ENCODE results near the gene DNAJC15. TPM values are rescaled to one million over a fixed set of nuclear protein-coding genes. Genes with fewer than 3 reads are reported as not detected.

DNAJC15 gene
- total RNA-seq, 4 donors from 2014 or later = 9.3 to 21.6 (median 12.7) TPM

- Histone ChIP-seq H3K4me1 (peaks cover 0 to 8% (median 3%) of the 10 kb centered on the region in 3 donors), H3K27ac (no peak overlapping the region), H3K9me3 (no peaks in the 10 kb centered on the region), H3K36me3 (no peaks in the 10 kb centered on the region), H3K4me3 (no peak overlapping the region), H3K27me3 (no peaks in the 10 kb centered on the region)
- ATAC-seq = no peak
- WGBS, 2 donors (ENCODE audit: low coverage in 1 of 2) = 50 to 79% methylated on average over 3 to 4 of the region's 4 CpGs
- TF ChIP-seq EP300 (IDR thresholded peaks at IDR 0.05) = no peak
- no peak for TF ChIP-seq POLR2A (IDR thresholded peaks at IDR 0.05)
- TF ChIP-seq POLR2AphosphoS5 (IDR thresholded peaks at IDR 0.05) = no peak
- no peak for TF ChIP-seq CTCF (IDR thresholded peaks at IDR 0.05)
Measured at GRCh38 chr13:43126420-43126819, 103.0 kb downstream of the DNAJC15 start.

DNA sequence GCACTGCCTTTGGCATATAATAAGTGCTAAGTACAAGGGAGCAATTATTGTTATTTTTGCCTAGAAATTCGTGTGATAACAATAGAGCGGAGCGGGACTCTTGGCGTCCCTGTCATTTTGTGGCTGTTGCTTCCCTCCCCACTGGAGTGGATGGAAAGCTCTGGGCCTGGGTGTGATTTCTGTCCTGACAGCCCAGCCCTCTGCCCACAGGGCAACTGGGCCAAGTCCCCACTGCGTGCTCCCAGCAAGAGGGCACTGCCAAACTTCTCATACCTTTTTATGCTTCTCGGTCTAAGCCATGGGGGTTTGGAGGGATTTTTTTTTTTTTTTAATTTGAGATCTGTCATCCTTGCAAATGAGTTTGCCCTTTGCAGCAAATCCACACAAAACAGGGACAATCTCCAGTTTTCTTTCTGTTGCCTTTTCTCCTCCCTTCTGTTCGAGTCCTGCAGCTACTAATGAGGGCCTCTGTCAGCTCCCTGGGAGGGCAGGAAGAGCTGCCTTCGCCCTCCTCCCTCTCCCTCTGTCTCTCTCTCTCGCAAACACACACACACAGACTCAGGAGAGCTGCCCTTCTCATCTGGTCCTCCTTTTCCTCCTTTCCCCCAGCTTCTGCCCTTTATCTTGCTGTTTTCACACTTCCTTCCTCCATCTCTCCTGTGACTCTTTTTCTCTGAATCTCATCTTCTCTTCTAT, 103.9 kb downstream of the DNAJC15 start:
- 57 to 63% methylated on average over 7 to 9 of the region's 9 CpGs for WGBS, 2 donors (ENCODE audit: low coverage in 1 of 2)
- no peak for ATAC-seq

DNA sequence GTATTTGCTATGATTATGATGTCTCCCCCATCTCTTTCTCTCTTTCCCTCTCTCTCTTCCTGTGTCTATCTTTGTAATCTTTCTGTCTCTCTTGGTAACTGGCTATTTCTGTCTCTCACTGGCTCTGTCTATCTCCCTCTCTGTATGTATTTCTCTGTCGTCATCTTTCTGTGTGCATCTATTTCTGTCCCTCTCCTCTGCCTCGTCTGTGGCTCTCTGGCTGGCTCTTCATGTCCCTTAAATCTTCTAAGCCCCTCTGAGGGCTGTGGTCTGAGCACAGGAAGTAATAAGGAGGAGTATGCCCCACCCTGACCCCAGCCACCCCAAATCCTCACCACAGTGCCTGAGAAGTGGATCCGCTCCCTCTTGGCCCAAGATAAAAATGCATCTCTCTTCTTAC, 104.4 kb downstream of the DNAJC15 start:
- 47 to 50% methylated on average over 3 of the region's 3 CpGs for WGBS, 2 donors (ENCODE audit: low coverage in 1 of 2)
- peaks cover 0 to 8% (median 3%) of the 10 kb centered on the region in 3 donors for H3K4me1 ChIP-seq
- no peak overlapping the region for H3K27ac ChIP-seq
- H3K4me3 ChIP-seq = no peak overlapping the region
- no peak for ATAC-seq
- H3K27me3 ChIP-seq = no peaks in the 10 kb centered on the region
- TF ChIP-seq CTCF (IDR thresholded peaks at IDR 0.05) (no peak), POLR2A (IDR thresholded peaks at IDR 0.05) (no peak), EP300 (IDR thresholded peaks at IDR 0.05) (no peak), POLR2AphosphoS5 (IDR thresholded peaks at IDR 0.05) (no peak)
- H3K36me3 ChIP-seq = no peaks in the 10 kb centered on the region
- H3K9me3 ChIP-seq = no peaks in the 10 kb centered on the region

More for the DNA sequence above, 103.9 kb downstream of the DNAJC15 start:
- no peaks in the 10 kb centered on the region for H3K36me3 ChIP-seq
- TF ChIP-seq EP300 (IDR thresholded peaks at IDR 0.05) (no peak), POLR2AphosphoS5 (IDR thresholded peaks at IDR 0.05) (no peak), CTCF (IDR thresholded peaks at IDR 0.05) (no peak), POLR2A (IDR thresholded peaks at IDR 0.05) (no peak)
- no peak overlapping the region for H3K27ac ChIP-seq
- no peaks in the 10 kb centered on the region for H3K9me3 ChIP-seq
- H3K27me3 ChIP-seq = no peaks in the 10 kb centered on the region
- H3K4me3 ChIP-seq = no peak overlapping the region
- H3K4me1 ChIP-seq = peaks cover 0 to 8% (median 3%) of the 10 kb centered on the region in 3 donors

DNA sequence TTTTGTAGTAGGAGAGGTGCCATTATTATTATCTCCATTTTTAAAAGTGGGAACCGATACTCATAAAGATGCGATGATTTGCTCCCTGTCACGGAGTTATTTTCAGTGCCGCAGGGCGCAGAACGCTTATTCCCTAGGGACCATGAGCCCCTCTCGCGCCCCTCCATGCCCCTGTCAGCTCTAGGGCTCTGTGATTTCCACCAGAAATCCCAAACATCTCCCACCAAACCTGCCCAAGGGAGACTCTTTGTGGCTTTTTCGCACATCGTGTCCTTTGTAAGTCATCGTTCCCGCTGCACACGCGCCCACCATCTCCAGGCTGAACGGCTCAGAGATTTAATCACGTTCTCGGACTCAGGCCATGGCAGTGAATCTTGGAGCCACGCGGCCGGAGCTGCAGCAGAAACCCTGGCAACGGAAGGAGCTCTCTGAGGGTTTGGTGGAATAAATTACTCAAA, 105.1 kb downstream of the DNAJC15 start:
- WGBS, 2 donors (ENCODE audit: low coverage in 1 of 2) = 78 to 81% methylated on average over 8 to 18 of the region's 21 CpGs
- Histone ChIP-seq H3K4me1 (peaks cover 0 to 8% (median 3%) of the 10 kb centered on the region in 3 donors), H3K9me3 (no peaks in the 10 kb centered on the region), H3K4me3 (no peak overlapping the region), H3K27me3 (no peaks in the 10 kb centered on the region), H3K36me3 (no peaks in the 10 kb centered on the region), H3K27ac (no peak overlapping the region)
- TF ChIP-seq POLR2AphosphoS5 (IDR thresholded peaks at IDR 0.05) = no peak
- TF ChIP-seq CTCF (IDR thresholded peaks at IDR 0.05) = no peak
- TF ChIP-seq EP300 (IDR thresholded peaks at IDR 0.05) = no peak
- no peak for TF ChIP-seq POLR2A (IDR thresholded peaks at IDR 0.05)
- ATAC-seq = no peak

DNA sequence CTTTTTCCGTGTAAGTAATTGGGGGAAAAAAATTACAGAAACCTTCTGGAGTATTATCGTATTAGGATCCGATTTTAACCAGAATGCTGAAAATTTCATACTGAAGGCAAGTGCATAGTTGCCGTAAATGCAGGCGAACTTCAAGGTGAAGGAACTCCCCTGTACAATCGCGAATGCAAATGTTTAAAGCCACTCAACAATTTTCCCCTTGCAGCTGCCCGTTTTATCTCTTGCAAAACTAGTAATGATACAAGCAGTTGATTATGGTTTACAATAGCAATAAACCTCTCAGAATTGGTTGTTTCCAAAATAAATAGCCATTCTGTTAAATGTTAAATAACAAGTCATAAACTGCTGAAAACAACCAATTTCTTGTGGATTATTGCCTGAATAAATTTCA, 105.7 kb downstream of the DNAJC15 start:
- H3K4me3 ChIP-seq = no peak overlapping the region
- TF ChIP-seq POLR2AphosphoS5 (IDR thresholded peaks at IDR 0.05) = no peak
- no peak for TF ChIP-seq EP300 (IDR thresholded peaks at IDR 0.05)
- no peak for TF ChIP-seq POLR2A (IDR thresholded peaks at IDR 0.05)
- no peak for TF ChIP-seq CTCF (IDR thresholded peaks at IDR 0.05)

More for the DNA sequence above, 105.7 kb downstream of the DNAJC15 start:
- 55 to 72% methylated on average over 8 of the region's 8 CpGs for WGBS, 2 donors (ENCODE audit: low coverage in 1 of 2)
- Histone ChIP-seq H3K27ac (no peak overlapping the region), H3K27me3 (no peaks in the 10 kb centered on the region), H3K4me1 (peaks cover 0 to 8% (median 3%) of the 10 kb centered on the region in 3 donors), H3K36me3 (no peaks in the 10 kb centered on the region), H3K9me3 (no peaks in the 10 kb centered on the region)
- ATAC-seq = no peak
